ENCODE measurements around the gene CORO7. TPM values are rescaled to one million over a fixed set of nuclear protein-coding genes. Genes with fewer than 3 reads are reported as not detected.
A peak's percentile ranks its signal among the peaks of the same experiment; 100 is the strongest.

The CORO7 gene
- total RNA-seq, 1 donor from 2014 or later, result 24.8 TPM

DNA sequence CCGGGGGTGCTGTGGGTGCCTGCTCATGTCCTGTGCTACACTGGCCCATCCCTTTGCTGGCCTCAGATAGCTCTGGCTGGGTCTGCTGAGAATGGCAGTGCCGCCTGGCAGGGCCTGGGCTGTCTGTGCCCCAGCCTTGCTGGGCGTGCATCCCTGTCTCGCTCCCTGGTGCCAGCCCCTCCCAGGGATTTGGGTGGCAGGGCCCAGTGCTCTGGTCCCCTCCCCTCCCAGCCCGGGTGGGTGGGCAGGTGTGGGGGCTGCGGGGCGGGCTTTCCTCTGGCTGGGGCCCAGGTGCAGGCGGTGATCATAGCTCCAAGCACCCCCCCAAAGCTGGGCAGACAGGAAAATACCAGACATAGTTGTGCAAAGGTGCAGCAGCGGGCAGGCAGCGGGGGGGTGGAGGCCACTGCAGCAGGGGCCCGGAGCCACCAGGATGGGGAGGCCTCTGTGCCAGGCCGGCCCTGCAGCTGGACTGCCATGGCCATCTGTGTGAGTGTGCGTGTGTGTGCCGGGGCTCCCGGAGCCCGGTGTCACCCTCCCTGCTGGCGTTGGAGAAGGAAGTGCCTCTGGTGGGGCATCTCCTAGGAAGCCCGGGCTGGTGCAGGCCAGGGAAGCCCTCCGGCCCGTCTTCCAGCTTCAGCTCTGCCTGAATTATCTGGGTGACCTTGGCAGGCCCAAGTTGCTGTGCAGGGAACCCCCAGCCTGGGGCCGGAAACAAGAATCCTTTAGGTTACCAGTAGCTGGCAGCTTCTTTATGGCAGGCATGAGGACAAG, 93.1 kb downstream of the CORO7 start:
- no peak for DNase-seq (ENCODE audit: low read depth in 2 of 2)

- DNase-seq (ENCODE audit: low read depth in 2 of 2), result no peak
Measured at GRCh38 chr16:4322121-4323052, 94.0 kb downstream of the CORO7 start.

DNA sequence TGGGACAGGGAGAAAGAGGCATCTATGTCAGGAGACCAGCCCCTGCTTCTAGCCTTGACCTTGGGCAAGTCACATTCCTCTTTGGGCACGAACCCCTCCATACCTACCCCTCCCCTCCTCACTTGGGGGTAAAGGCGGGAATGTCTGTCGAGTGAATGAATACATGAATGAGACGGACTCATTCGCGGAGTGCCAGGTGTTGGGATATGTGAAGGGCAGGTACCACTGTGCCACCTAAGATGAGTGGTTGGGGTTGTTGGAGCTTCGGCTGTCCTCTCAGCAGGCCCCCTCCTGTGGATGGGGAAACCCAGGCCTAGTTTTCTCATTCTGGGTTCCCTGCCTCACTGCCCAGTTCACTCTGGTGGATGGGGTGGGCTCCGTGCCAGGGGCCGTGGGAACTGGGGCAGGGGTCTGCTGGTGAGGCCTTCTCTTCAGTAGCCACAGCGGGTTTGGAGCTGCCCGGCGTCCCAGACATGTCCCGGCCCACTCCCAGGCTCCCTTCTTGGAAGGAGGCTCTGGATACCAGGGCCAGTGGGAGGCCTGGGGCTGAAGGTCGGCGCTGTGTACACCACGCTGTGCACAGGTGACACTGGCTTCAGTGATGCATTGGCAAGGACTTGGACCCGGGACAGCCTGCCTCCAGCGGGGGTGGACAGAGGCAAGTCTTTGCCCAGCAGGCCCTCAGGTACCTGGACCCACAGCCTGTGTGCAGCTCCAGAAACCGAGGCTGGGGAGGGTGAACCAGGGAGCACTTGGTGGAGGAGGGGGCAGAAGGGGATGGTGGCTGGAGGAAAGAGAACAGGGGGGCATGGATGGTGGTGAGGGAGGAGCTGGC, 94.9 kb downstream of the CORO7 start:
- no peak for DNase-seq (ENCODE audit: low read depth in 2 of 2)

- no peak for DNase-seq (ENCODE audit: low read depth in 2 of 2)
Measured at GRCh38 chr16:4320571-4321137, 95.7 kb downstream of the CORO7 start.

- no peak for DNase-seq (ENCODE audit: low read depth in 2 of 2)
Measured at GRCh38 chr16:4319454-4320421, 96.7 kb downstream of the CORO7 start.

- DNase-seq (ENCODE audit: low read depth in 2 of 2), result no peak
Measured at GRCh38 chr16:4318967-4319366, 97.4 kb downstream of the CORO7 start.

DNA sequence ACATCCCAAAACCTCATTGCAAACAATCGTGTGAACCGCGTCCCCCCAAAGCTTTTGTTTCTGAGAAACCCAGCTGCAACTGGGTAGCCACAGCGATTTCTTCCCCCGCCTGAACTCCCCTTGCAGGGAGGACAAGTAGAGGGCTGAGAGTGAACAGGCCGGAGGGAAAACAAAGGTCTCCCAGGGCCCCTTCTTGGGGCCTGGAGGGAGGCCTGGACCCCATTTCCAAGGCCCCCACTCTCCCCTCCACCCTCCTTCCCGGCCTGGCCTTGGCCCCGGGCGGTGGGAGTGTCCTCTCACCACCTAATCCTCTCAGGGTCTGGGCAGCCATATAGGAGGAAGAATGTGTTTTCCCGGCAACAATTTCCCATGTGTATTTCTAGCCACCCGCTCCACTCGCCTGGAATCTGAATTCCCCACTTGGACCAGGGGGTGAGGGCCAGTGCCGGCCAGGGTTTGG, 97.9 kb downstream of the CORO7 start:
- DNase-seq (ENCODE audit: low read depth in 2 of 2), result no peak

GRCh38 chr16:4317532-4318450, 98.6 kb downstream of the CORO7 start:
- no peak for DNase-seq (ENCODE audit: low read depth in 2 of 2)

DNA sequence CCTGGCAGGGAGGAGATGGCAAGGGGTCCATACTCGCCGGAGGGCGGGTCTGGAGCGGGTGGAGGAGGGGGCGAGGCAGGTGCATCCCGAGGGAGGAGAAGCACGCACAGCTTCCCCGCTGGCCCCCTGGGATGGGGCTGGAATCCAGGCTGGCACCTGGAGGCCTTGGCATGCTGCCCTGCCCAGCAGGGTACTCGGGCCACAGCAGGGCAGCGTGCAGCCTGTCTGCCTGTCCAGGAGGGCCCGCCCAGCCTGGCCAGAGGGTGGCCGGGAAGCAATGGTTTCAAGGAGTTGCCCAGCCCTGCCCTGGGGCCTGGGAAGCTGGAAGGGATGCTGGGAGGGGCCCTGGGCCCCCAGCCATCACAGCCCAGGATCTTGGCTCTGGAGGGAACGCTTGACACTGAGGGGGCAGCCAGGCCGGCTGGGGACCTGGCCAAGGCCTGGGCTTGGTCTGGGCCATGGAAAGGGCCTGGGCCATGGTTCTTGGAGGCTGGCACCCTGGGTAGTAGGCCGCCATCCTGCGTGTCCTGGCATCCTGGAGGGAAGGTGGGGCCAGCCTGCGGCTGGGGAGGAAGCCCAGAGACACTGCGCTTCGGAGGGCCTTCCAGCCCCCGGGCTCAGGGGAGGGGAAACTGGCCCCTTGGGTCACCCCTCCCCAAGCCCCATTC, 99.4 kb downstream of the CORO7 start:
- DNase-seq (ENCODE audit: low read depth in 2 of 2), result no peak

GRCh38 chr16:4316108-4316863, 100.1 kb downstream of the CORO7 start:
- DNase-seq (ENCODE audit: low read depth in 2 of 2), result no peak

DNA sequence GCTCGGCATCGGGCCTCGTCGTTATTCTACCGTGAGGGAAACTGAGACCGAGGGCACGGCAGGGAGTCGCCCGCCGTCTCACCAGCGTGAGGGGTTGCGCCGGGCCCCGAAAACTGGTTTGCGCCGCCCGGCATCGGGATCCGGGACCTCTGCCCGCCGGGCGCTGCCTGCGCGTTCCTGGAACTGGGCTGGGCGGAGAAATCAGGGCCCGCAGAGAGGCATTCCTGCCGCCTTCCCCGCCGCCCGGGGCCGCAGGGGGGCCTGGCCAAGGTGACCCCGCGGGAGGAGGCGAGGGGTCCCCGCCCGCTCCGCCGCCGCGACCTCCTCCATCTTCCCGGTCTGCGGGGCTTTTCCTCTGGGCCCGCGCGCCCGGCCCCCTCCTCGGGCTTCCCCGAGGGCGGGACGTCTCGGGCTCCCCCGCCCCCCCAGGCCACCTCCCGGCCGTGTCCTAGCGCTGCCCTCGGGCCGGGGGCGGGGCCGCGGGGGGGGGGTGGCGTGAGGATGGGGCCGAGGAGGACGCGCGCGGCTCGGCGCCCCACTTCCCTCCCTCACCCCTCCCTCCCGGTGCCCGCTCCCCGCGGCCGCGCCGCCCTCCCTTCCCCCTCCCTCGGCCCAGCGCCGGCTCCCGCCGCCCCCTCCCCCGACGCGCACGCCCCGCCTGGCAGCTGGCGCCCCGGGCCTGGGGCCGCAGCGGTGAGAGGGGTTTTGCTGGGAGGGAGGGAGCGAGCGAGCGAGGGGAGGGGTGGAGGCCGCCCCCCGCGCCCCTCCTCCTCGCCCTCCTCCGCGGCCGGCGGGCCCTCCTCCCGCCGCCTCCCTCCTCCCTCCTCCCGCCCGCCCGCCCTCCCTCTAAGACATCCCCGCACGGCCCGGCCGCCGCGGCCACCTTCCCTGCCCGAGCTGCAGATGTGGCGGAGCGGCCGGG, 100.9 kb downstream of the CORO7 start, which contains the start of gene GLIS2:
Gene GLIS2 (plus strand): TSS at position 882 of the 922 bp plus-strand sequence. CDS start 16,214 bp downstream, outside the sequence.
- DNase-seq (ENCODE audit: low read depth in 2 of 2), result peak in 1 of 2 donors; percentile 74

- DNase-seq (ENCODE audit: low read depth in 2 of 2), result no peak
Measured at GRCh38 chr16:4314532-4315185, 101.7 kb downstream of the CORO7 start.

DNA sequence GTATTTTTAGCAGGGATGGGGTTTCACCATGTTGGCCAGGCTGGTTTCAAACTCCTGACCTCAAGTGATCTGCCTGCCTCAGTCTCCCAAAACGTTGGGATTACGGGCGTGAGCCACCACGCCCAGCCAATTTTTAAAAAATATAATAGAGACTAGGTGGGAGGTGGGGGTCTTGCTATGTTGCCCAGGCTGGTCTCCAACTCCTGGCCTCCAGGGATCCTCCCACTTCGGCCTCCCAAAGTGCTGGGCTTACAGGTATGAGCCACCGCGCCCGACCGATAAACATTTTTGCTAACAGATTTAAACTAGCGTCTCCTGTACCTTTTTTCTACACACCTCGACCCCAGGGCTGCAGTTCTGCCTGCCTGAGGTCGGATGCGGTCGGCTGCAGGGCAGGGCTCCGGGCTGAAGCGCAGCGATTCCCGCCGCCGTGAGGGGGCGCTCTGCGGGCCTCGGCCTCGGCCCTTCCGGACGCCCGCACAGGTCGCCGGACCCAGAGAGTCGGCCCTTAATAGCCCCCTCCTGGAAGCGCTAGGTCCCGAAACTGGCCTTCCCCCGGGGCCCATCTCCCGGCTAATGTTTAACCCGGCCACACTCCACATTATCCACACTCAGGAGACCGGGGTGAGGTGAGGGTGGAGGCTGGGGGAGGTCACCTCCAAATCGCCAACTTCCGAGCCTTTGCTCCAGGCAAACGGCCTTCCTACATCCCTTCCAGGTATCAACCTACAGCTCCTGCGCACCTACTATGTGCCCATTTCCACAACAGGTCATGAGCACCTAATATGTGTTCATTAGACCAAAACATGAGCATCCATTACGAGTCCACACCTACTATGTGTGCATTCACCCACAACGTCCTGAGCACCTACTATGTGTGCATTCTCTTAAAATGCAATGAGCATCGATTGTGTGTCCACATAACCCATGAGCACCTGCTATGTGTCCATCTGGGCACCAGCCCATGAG, 102.5 kb downstream of the CORO7 start:
- DNase-seq (ENCODE audit: low read depth in 2 of 2), result peak in 1 of 2 donors; percentile 49

DNA sequence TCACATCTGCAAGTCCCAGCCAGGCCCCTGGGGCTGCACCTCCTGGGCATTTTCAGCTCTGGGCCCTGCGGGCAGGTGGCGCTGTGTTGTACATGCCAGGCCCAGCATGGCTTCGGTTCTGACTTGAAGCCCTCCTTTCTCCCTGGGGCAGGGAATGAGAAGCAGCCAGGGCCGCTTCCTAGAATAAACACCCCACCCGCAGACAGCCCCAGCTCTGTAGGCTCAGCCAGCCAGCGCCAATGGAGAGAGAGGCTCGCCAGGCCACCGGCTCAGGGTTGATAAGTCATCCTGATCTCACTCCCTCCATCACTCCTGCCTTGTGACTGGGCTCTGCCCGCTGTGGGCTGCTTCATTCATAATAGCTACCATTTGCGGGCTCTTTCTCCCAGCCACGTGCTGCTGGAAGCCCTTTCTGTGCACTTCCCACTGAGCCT, 106.5 kb downstream of the CORO7 start:
- DNase-seq (ENCODE audit: low read depth in 2 of 2), result peak in 1 of 2 donors; percentile 74

Measured in dermis microvascular lymphatic vessel endothelial cell (primary cell).